T follicular helper cell (primary cell): Measurements from ENCODE around the gene TGM2.

ENCODE experiments used
- DNase-seq: peaks from one replicate; pipeline ENCODE4 v3.0.0-alpha.2; 2020; ENCODE audit warnings: low read depth

Gene TGM2

DNA sequence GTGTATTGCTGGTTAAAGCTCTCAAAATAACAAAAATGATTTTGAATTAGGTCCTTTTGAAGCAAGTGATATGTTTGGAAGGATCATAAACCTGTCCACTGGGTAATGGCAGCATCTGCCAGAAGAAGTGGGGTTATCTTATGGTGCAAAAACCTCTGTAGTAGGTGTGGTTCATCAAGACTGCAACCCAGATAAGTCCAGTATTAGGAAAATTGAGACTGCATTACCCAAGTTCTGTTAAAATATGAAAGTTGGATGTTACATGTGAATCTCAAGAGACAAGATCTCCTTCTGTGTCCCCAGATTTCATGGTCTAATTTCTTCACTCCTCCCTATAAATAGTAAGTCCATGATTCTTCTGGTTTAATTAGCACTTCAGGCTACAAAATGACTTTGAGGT is 72.2 kb downstream of the TGM2 start:
- no peak for DNase-seq

DNA sequence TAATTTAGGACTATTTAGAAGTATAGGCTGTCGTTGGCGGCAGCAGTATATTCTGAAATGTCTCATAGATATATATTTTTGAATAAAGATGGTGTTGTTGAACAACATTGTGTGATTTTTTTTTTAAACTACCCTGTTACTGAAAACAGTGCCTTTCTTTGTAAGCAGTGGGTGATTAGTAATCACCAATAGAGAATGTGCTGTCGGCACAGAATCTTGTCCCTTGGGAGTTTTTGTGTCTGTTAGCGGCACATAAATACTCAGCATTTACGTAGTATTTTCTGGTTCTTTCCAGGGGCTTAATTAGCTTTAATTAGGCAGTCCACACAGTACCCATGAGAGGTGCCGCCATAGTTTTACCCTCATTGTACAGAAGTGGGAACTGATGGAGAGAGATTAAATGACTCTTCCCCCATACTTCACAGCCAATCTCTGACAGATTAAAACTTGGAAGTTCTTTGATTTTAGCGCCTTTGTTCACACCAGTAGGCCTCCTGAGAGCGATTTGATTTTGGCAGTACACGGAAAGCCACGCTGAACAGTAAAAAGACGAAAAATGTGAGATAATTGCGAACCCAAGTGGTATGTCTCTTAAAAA is 72.7 kb downstream of the TGM2 start:
- DNase-seq: no peak

DNA sequence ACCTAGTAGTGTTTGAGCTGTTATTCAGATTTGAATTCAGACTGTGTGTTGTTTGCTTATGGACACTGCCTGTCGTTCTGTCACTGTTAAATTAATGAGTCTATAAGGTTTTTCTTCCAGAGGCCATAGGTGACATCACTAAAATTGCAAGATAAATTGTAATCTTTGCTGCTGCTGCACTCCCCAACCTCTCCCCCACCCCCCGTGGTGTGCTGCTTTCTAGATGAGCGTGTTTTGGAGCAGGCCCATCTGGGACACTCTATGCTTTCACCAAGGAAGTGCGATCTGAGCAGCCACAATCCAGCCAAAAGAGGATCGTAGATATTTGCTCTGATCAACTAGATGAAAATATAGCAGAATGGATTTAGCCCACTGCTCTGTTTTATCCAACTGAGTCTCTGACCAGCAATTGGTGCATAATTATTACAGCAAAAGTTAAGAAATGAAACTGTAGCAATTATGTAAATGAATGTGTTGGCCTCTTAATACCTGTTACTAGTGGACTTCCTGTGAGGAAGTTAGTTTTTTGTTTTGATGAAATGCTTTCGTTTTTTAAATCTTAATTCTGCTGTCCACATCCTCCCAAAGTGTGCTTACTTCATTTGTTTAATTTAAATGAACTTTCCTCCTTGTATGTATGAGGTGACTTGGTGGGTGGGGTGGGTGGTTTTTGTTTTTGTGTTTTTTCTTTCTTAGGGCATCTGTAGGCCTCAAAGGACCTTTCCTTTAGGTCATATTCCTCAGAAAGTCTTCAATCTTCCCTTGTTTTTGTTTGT is 73.4 kb downstream of the TGM2 start:
- DNase-seq: no peak

DNA sequence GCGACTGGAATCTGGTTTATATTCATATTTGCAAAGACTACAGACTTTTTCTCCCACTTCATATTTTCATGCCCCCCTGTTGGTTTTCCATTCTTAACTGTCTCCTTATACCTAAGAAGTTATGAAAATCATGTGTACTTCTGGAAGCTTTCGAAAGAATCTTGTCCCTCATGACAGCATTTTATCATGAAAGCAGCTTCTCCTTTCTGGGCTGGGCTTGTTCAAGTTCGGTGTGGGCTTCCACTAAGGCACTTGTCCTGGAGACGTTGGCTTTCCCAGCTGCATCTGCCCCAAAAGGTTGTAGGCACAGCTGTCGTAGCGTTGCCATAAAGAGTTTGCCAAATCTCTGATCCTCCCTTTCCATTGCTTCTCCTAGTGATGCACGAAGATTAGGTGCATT is 75.0 kb downstream of the TGM2 start:
- DNase-seq: no peak

DNA sequence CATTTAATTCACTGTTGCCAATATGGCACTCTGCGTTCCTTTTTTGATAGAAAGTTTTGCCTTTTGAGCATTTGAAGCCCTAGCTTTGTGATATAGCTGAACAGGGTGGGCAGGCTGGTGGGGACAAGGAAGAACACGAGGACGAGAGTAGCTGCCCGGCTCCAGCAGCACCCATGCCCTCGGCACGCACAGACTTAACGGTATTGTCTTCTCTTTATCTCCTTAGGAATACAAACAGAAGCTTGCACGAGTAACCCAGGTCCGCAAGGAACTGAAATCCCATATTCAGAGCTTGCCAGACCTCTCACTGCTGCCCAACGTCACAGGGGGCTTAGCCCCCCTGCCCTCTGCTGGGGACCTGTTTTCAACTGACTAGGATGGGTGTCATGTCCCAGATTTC is 75.6 kb downstream of the TGM2 start:
- no peak for DNase-seq

DNA sequence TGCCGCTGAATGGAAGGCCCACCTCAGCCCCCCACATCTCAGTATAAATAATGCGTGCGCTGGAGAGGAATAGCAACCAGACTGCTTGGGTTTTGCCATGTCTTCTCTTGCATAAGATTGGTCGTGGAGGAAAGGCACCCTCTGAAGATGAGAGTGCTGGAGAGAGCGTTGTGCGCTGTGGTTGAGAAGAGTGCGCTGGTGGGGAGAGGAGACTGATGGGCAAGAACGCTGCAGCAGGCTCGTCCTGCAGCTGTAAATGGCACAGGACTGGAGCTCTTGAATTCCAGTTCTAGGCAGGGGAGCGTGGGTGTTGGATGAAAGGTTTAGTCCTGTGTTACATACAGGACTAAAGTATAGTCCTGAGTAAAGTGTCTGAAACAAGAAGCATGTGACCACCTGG is 80.0 kb downstream of the TGM2 start:
- DNase-seq: no peak

DNA sequence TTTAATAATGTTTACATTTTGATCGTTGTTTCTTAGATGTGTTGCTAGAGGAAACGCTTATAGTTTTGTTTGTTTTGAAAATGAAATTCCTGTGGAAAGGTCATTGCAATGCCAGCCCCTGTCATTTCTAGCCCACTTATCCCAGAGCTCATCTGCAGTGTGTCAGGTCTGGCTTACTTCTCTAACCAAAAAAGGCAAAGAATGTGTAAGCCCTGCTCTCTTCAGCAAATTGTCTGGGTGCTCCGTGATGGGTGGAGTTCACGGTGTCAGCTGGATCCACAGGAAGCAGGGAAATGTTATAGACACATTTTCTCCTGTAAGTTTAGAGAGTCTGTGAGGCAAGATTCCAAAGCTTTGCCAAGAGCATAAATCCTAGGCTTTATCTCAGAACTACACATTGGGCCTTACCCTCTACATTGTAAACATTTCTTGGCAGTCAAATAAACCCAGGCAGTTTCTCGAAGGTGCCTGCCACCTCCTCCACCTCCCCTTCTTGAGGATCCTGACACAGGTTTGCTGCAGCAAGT is 80.6 kb downstream of the TGM2 start:
- DNase-seq: no peak

DNA sequence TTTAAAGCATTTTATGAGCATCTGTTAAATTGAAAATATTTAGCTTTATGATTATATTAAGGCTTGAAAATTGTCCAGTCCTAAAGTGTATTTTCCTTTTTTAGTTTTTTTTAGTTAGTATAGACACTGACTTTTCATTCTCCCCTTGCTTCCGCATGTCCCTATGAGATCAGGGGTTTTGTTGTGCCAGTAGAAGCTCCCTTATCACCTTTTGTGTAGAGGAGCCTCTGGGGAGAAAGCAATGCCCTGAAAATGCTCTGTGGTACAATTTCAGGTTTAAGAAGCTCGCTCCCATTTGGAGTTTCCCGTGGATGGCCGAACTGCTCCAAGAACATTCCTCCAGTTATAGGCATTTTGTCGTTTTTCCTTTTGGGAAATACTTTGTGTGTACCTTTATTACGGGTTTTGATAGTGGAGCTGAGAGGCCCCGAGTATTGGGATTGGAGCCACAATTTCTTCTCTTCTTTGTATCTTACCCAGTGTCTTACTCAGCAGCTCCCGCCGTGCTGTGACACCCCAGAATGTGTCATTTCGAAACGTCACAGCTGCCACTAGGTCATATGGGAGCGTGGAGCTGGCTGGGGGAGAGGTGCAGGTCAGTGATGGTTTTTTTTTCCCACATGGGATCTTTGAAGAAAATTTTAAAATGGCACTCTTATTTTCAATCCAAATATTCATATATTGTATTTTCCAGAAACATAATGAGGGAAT is 81.6 kb downstream of the TGM2 start:
- no peak for DNase-seq

DNA sequence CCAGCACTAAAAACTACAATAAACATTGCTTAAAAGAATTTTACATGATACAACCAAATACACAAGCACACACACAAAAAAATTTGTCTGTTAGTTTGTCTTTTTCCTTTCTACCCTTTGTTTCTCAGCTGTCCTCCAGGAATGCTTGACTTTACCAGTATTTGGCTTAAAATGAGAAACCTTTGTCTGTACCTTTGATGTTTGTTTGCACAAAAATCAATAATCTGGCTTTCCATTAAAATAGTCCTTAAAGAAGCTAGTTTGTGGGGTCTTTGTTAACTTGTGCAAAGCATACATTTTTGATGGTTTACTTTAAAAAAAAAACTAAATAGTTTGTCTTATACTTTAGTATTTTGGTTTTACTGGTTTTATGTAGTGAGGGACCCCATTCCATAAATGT is 82.2 kb downstream of the TGM2 start:
- DNase-seq: no peak

DNA sequence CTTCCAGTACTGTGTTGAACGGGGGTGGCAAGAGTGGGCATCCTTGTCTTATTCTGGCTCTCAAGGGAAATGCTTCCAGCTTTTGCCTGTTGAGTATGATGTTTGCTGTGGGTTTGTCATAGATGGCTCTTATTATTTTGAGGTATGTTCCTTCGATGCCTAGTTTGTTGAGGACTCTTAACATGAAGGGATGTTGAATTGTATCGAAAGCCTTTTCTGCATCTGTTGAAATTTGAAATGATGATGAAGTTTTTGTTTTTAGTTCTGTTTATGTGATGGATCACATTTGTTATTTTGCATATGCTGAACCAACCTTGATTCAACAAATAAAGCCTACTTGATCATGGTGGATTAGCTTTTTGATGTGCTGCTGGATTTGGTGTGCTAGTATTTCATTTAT is 83.5 kb downstream of the TGM2 start:
- no peak for DNase-seq

DNA sequence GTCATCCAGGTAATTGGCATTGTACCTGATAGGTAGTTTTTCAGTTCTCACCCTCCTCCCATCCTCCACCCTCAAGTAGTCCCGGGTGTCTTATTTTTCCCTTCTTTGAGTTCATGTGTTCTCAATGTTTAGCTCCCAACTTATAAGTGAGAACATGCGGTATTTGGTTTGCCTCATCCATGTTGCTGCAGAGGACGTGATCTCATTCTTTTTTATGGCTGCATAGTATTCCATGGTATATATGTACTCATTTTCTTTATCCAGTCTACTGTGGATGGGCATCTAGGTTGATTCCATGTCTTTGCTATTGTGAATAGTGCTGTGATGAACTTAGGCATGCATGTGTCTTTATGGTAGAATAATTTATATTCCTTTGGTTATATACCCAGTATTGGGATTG is 85.7 kb downstream of the TGM2 start:
- no peak for DNase-seq

DNA sequence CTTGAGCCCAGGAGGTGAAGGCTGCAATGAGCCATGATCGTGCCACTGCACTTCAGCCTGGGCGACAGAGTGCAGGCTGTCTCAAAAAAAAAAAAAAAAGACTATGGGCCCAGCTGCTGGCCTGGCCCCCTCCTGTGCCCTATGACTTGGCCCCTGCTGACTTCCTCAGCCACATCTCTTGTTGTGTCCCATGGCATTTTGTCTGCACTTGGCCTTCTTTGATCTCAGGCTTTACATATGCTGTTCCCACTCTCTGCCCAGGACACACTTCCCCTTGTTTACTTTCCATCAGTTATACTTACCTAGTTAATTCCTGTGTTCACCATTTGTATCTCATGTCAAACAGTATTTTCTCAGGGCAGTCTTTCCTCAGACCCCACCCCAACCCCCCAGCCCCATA is 87.0 kb downstream of the TGM2 start:
- no peak for DNase-seq
